ENCODE data around the gene APOE.
"Not testable (repeated sequence)": the region's sequence is repeated elsewhere in the genome, so short reads cannot be mapped to it uniquely, and the experiment has no call there.

Gene APOE

GRCh38 chr19:44912854-44913253 is 7.3 kb downstream of the APOE start:
- DNase-seq, result no peak

GRCh38 chr19:44913512-44914432 is 8.2 kb downstream of the APOE start:
- not testable (repeated sequence) for DNase-seq

GRCh38 chr19:44914433-44915206 is 9.0 kb downstream of the APOE start, which contains the start of gene APOC1:
TSS of gene APOC1 (plus strand) at chr19:44914608. CDS start at chr19:44914892, 284 bp downstream.
- peak; percentile 53 for DNase-seq

- DNase-seq, result no peak
Measured at GRCh38 chr19:44924243-44924725, 18.7 kb downstream of the APOE start.

- no peak for DNase-seq
Measured at GRCh38 chr19:44925114-44925891, 19.7 kb downstream of the APOE start.

GRCh38 chr19:44926245-44927077 is 20.9 kb downstream of the APOE start:
- DNase-seq, result not testable (repeated sequence)

GRCh38 chr19:44927746-44928145 is 22.1 kb downstream of the APOE start:
- DNase-seq, result no peak

GRCh38 chr19:44930088-44930487 is 24.5 kb downstream of the APOE start:
- DNase-seq, result no peak

- no peak for DNase-seq
Measured at GRCh38 chr19:44931541-44931940, 25.9 kb downstream of the APOE start.

- DNase-seq, result no peak
Measured at GRCh38 chr19:44939668-44940067, 34.1 kb downstream of the APOE start.

- no peak for DNase-seq
Measured at GRCh38 chr19:44942067-44942571, 36.5 kb downstream of the APOE start, which contains the start of gene APOC4. TSS of gene APOC4 (plus strand) at chr19:44942237. CDS start at chr19:44942278, 41 bp downstream.

GRCh38 chr19:44943801-44944249 is 38.2 kb downstream of the APOE start:
- DNase-seq, result no peak

GRCh38 chr19:44947041-44947581 is 41.5 kb downstream of the APOE start:
- DNase-seq, result no peak

- DNase-seq, result no peak
Measured at GRCh38 chr19:44948237-44948636, 42.6 kb downstream of the APOE start.

GRCh38 chr19:44948763-44949374 is 43.3 kb downstream of the APOE start:
- no peak for DNase-seq

GRCh38 chr19:44949550-44949949 is 44.0 kb downstream of the APOE start:
- DNase-seq, result no peak

- no peak for DNase-seq
Measured at GRCh38 chr19:44951179-44952159, 45.9 kb downstream of the APOE start.

GRCh38 chr19:44954278-44954648 is 48.7 kb downstream of the APOE start:
- no peak for DNase-seq

Measured in NCI-H187 treated with DMSO at 0.1 percent for 48 hours (cell line).